ENCODE results near the gene NDE1.
A peak's percentile ranks its signal among the peaks of the same experiment; 100 is the strongest.

Gene NDE1

GRCh38 chr16:15642557-15643047 lies 7.4 kb upstream of the NDE1 start:
- Histone ChIP-seq H3K4me1 (ENCODE audit: control insufficient read depth in 2 of 2, insufficient read depth in 1 of 2, low read depth in 1 of 2, low read length in 2 of 2) (peaks cover 5 to 11% of the 10 kb centered on the region in 2 donors), H3K23ac (ENCODE audit: low read depth, low read length, poor library complexity) (peak overlapping the region; percentile 76), H3K4me2 (ENCODE audit: insufficient read depth, low read length, poor library complexity, severe bottlenecking) (peak overlapping the region; percentile 59), H3K27ac (replicated peaks; ENCODE audit: low read length) (peak overlapping the region; percentile 97), H2BK120ac (ENCODE audit: low read depth, low read length) (no peak overlapping the region), H2AFZ (ENCODE audit: low read length) (peak overlapping the region; percentile 97), H3K27me3 (ENCODE audit: control insufficient read depth in 3 of 3, insufficient read depth in 3 of 3, low read depth in 1 of 3, low read length in 3 of 3) (no peaks in the 10 kb centered on the region), H3K4me3 (ENCODE audit: low read length in 2 of 2) (peak overlapping the region; percentile 96 to 99), H3K14ac (ENCODE audit: low read length) (no peak overlapping the region), H3K4ac (ENCODE audit: low read length) (no peak overlapping the region), H3K9ac (ENCODE audit: low read depth, low read length, poor library complexity) (peak overlapping the region; percentile 94), H3K79me1 (ENCODE audit: low read depth, low read length) (peaks cover 3% of the 10 kb centered on the region), H2BK5ac (ENCODE audit: low read length) (no peak overlapping the region), H2BK12ac (ENCODE audit: low read length) (no peak overlapping the region), H2AK5ac (ENCODE audit: low read depth, low read length) (no peak overlapping the region), H3K18ac (ENCODE audit: low read length) (peak overlapping the region; percentile 94), H2BK15ac (ENCODE audit: low read length) (no peak overlapping the region), H4K91ac (ENCODE audit: low read depth, low read length, poor library complexity) (no peak overlapping the region), H4K8ac (ENCODE audit: low read depth, low read length) (no peak overlapping the region), H3K36me3 (replicated peaks in 1 of 2; ENCODE audit: control insufficient read depth in 2 of 2, insufficient read depth in 2 of 2, low read length in 2 of 2) (peaks cover 2 to 18% of the 10 kb centered on the region in 2 donors), H3K9me3 (replicated peaks in 1 of 2; ENCODE audit: control insufficient read depth in 2 of 2, insufficient read depth in 1 of 2, low read depth in 1 of 2, low read length in 2 of 2) (no peaks in the 10 kb centered on the region)
- no peak for DNase-seq (ENCODE audit: low spot score)
- WGBS, 2 donors (ENCODE audit: extremely low coverage in 2 of 2, insufficient read length in 2 of 2, insufficient replicate concordance in 1 of 2): no CpG with 5 or more reads among the region's 23 CpGs

- Histone ChIP-seq H2BK120ac (ENCODE audit: low read depth, low read length) (no peak within 1 kb of the TSS), H3K36me3 (replicated peaks in 1 of 2; ENCODE audit: control insufficient read depth in 2 of 2, insufficient read depth in 2 of 2, low read length in 2 of 2) (peaks cover 2 to 11% of the 10 kb centered on the region in 2 donors), H3K4me1 (ENCODE audit: control insufficient read depth in 2 of 2, insufficient read depth in 1 of 2, low read depth in 1 of 2, low read length in 2 of 2) (peaks cover 5 to 11% of the 10 kb centered on the region in 2 donors), H3K27ac (replicated peaks; ENCODE audit: low read length) (peak within 1 kb of the TSS; percentile 97), H3K79me1 (ENCODE audit: low read depth, low read length) (peaks cover 3% of the 10 kb centered on the region), H2AFZ (ENCODE audit: low read length) (peak within 1 kb of the TSS; percentile 97), H3K4me3 (ENCODE audit: low read length in 2 of 2) (peak within 1 kb of the TSS; percentile 96 to 99), H2BK12ac (ENCODE audit: low read length) (no peak within 1 kb of the TSS), H4K91ac (ENCODE audit: low read depth, low read length, poor library complexity) (no peak within 1 kb of the TSS), H2BK15ac (ENCODE audit: low read length) (no peak within 1 kb of the TSS), H4K8ac (ENCODE audit: low read depth, low read length) (no peak within 1 kb of the TSS), H3K14ac (ENCODE audit: low read length) (no peak within 1 kb of the TSS), H3K4me2 (ENCODE audit: insufficient read depth, low read length, poor library complexity, severe bottlenecking) (peak within 1 kb of the TSS; percentile 60), H2BK5ac (ENCODE audit: low read length) (no peak within 1 kb of the TSS), H2AK5ac (ENCODE audit: low read depth, low read length) (no peak within 1 kb of the TSS), H3K18ac (ENCODE audit: low read length) (peak within 1 kb of the TSS; percentile 94), H3K9ac (ENCODE audit: low read depth, low read length, poor library complexity) (peak within 1 kb of the TSS; percentile 94), H3K4ac (ENCODE audit: low read length) (no peak within 1 kb of the TSS), H3K23ac (ENCODE audit: low read depth, low read length, poor library complexity) (peak within 1 kb of the TSS; percentile 76), H3K27me3 (ENCODE audit: control insufficient read depth in 3 of 3, insufficient read depth in 3 of 3, low read depth in 1 of 3, low read length in 3 of 3) (no peaks in the 10 kb centered on the region), H3K9me3 (replicated peaks in 1 of 2; ENCODE audit: control insufficient read depth in 2 of 2, insufficient read depth in 1 of 2, low read depth in 1 of 2, low read length in 2 of 2) (no peaks in the 10 kb centered on the region)
- DNase-seq (ENCODE audit: low spot score): peak; percentile 96
- no CpG with 5 or more reads among the region's 58 CpGs for WGBS, 2 donors (ENCODE audit: extremely low coverage in 2 of 2, insufficient read length in 2 of 2, insufficient replicate concordance in 1 of 2)
Measured at GRCh38 chr16:15643048-15643945, 6.7 kb upstream of the NDE1 start, which contains the start of gene MARF1. Gene MARF1 (minus strand): TSS chr16:15643154. CDS start chr16:15639233, 3,921 bp downstream.

GRCh38 chr16:15643946-15644250 lies 6.1 kb upstream of the NDE1 start:
- Histone ChIP-seq H3K23ac (ENCODE audit: low read depth, low read length, poor library complexity) (no peak overlapping the region), H2BK12ac (ENCODE audit: low read length) (no peak overlapping the region), H3K27me3 (ENCODE audit: control insufficient read depth in 3 of 3, insufficient read depth in 3 of 3, low read depth in 1 of 3, low read length in 3 of 3) (no peaks in the 10 kb centered on the region), H3K27ac (replicated peaks; ENCODE audit: low read length) (peak overlapping the region; percentile 41), H3K14ac (ENCODE audit: low read length) (no peak overlapping the region), H2BK15ac (ENCODE audit: low read length) (no peak overlapping the region), H3K79me1 (ENCODE audit: low read depth, low read length) (peaks cover 3% of the 10 kb centered on the region), H3K4me1 (ENCODE audit: control insufficient read depth in 2 of 2, insufficient read depth in 1 of 2, low read depth in 1 of 2, low read length in 2 of 2) (peaks cover 5 to 11% of the 10 kb centered on the region in 2 donors), H4K8ac (ENCODE audit: low read depth, low read length) (no peak overlapping the region), H3K36me3 (replicated peaks in 1 of 2; ENCODE audit: control insufficient read depth in 2 of 2, insufficient read depth in 2 of 2, low read length in 2 of 2) (peaks cover under 1 to 5% of the 10 kb centered on the region in 2 donors), H2AK5ac (ENCODE audit: low read depth, low read length) (no peak overlapping the region), H4K91ac (ENCODE audit: low read depth, low read length, poor library complexity) (no peak overlapping the region), H3K4me3 (ENCODE audit: low read length in 2 of 2) (peak overlapping the region in 1 of 2 donors; percentile 96), H3K4me2 (ENCODE audit: insufficient read depth, low read length, poor library complexity, severe bottlenecking) (peak overlapping the region; percentile 60), H2BK120ac (ENCODE audit: low read depth, low read length) (no peak overlapping the region), H3K4ac (ENCODE audit: low read length) (no peak overlapping the region), H3K9me3 (replicated peaks in 1 of 2; ENCODE audit: control insufficient read depth in 2 of 2, insufficient read depth in 1 of 2, low read depth in 1 of 2, low read length in 2 of 2) (no peaks in the 10 kb centered on the region), H2AFZ (ENCODE audit: low read length) (peak overlapping the region; percentile 97), H2BK5ac (ENCODE audit: low read length) (no peak overlapping the region), H3K9ac (ENCODE audit: low read depth, low read length, poor library complexity) (no peak overlapping the region), H3K18ac (ENCODE audit: low read length) (no peak overlapping the region)
- DNase-seq (ENCODE audit: low spot score): no peak
- WGBS, 2 donors (ENCODE audit: extremely low coverage in 2 of 2, insufficient read length in 2 of 2, insufficient replicate concordance in 1 of 2): no CpG with 5 or more reads among the region's 4 CpGs

- no peak overlapping the region for H2AK5ac ChIP-seq (ENCODE audit: low read depth, low read length)
- no peak overlapping the region for H2BK5ac ChIP-seq (ENCODE audit: low read length)
- no peak overlapping the region for H2BK12ac ChIP-seq (ENCODE audit: low read length)
- H3K14ac ChIP-seq (ENCODE audit: low read length): no peak overlapping the region
- H3K18ac ChIP-seq (ENCODE audit: low read length): no peak overlapping the region
- no peaks in the 10 kb centered on the region for H3K27me3 ChIP-seq (ENCODE audit: control insufficient read depth in 3 of 3, insufficient read depth in 3 of 3, low read depth in 1 of 3, low read length in 3 of 3)
- H3K4me1 ChIP-seq (ENCODE audit: control insufficient read depth in 2 of 2, insufficient read depth in 1 of 2, low read depth in 1 of 2, low read length in 2 of 2): peaks cover 5 to 12% of the 10 kb centered on the region in 2 donors
- H3K9ac ChIP-seq (ENCODE audit: low read depth, low read length, poor library complexity): no peak overlapping the region
- no peak overlapping the region for H4K91ac ChIP-seq (ENCODE audit: low read depth, low read length, poor library complexity)
- H3K9me3 ChIP-seq (replicated peaks in 1 of 2; ENCODE audit: control insufficient read depth in 2 of 2, insufficient read depth in 1 of 2, low read depth in 1 of 2, low read length in 2 of 2): no peaks in the 10 kb centered on the region
- no peak overlapping the region for H3K23ac ChIP-seq (ENCODE audit: low read depth, low read length, poor library complexity)
- H3K27ac ChIP-seq (replicated peaks; ENCODE audit: low read length): peak overlapping the region; percentile 41
- H3K4me2 ChIP-seq (ENCODE audit: insufficient read depth, low read length, poor library complexity, severe bottlenecking): no peak overlapping the region
- peak overlapping the region; percentile 97 for H2AFZ ChIP-seq (ENCODE audit: low read length)
- DNase-seq (ENCODE audit: low spot score): no peak
- H2BK120ac ChIP-seq (ENCODE audit: low read depth, low read length): no peak overlapping the region
- H3K4me3 ChIP-seq (ENCODE audit: low read length in 2 of 2): peak overlapping the region in 1 of 2 donors; percentile 96
- H4K8ac ChIP-seq (ENCODE audit: low read depth, low read length): no peak overlapping the region
- H3K79me1 ChIP-seq (ENCODE audit: low read depth, low read length): peaks cover 3% of the 10 kb centered on the region
- H3K36me3 ChIP-seq (replicated peaks in 1 of 2; ENCODE audit: control insufficient read depth in 2 of 2, insufficient read depth in 2 of 2, low read length in 2 of 2): no peaks in the 10 kb centered on the region
- H2BK15ac ChIP-seq (ENCODE audit: low read length): no peak overlapping the region
- WGBS, 2 donors (ENCODE audit: extremely low coverage in 2 of 2, insufficient read length in 2 of 2, insufficient replicate concordance in 1 of 2): no CpG with 5 or more reads among the region's 9 CpGs
- H3K4ac ChIP-seq (ENCODE audit: low read length): no peak overlapping the region
Measured at GRCh38 chr16:15644267-15644961, 5.6 kb upstream of the NDE1 start.

Measured in neuronal stem cell (in vitro differentiated cells).